ENCODE measurements around the gene MYRIP. TPM values are rescaled to one million over a fixed set of nuclear protein-coding genes. Genes with fewer than 3 reads are reported as not detected.
"Not testable (repeated sequence)": the region's sequence is repeated elsewhere in the genome, so short reads cannot be mapped to it uniquely, and the experiment has no call there.

The MYRIP gene
- total RNA-seq, 1 experiment from 2014 or later, result 0.44 TPM

DNA sequence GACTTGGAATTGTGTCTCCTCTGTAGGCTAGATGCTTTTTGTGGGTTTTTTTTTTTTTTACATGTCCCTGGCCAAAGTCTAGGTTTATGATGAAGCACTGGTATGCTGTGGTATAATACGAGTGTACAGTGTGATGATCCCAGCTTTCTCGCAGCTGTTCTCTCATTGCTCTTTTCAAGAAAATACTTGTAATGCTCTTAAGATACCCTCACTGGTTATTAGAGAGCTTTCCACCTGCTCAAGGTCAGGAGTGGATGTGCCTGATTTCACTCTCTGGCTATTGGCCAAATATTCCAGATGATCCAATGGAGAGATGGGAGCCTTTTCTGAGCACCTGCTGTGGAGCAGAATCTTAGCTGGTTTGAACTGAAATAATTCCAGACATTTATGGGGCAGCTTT lies 215.1 kb downstream of the MYRIP start (continued):
- TF ChIP-seq, protein P1, sequence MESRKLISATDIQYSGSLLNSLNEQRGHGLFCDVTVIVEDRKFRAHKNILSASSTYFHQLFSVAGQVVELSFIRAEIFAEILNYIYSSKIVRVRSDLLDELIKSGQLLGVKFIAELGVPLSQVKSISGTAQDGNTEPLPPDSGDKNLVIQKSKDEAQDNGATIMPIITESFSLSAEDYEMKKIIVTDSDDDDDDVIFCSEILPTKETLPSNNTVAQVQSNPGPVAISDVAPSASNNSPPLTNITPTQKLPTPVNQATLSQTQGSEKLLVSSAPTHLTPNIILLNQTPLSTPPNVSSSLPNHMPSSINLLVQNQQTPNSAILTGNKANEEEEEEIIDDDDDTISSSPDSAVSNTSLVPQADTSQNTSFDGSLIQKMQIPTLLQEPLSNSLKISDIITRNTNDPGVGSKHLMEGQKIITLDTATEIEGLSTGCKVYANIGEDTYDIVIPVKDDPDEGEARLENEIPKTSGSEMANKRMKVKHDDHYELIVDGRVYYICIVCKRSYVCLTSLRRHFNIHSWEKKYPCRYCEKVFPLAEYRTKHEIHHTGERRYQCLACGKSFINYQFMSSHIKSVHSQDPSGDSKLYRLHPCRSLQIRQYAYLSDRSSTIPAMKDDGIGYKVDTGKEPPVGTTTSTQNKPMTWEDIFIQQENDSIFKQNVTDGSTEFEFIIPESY (IDR thresholded peaks at IDR 0.05; ENCODE audit: extremely low read depth, insufficient replicate concordance, low read length), result no peak
- TF ChIP-seq JUND (IDR thresholded peaks at IDR 0.05) (no peak), POLR2AphosphoS5 (IDR thresholded peaks at IDR 0.05; ENCODE audit: low read depth, low read length) (no peak), ZNF274 (IDR thresholded peaks at IDR 0.05; ENCODE audit: low read depth, low read length) (no peak), CBX3 (IDR thresholded peaks at IDR 0.05; ENCODE audit: low read depth) (no peak), EZH2 (IDR thresholded peaks at IDR 0.05) (no peak)
- TF ChIP-seq, protein P2, sequence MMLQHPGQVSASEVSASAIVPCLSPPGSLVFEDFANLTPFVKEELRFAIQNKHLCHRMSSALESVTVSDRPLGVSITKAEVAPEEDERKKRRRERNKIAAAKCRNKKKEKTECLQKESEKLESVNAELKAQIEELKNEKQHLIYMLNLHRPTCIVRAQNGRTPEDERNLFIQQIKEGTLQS (IDR thresholded peaks at IDR 0.05), result no peak

DNA sequence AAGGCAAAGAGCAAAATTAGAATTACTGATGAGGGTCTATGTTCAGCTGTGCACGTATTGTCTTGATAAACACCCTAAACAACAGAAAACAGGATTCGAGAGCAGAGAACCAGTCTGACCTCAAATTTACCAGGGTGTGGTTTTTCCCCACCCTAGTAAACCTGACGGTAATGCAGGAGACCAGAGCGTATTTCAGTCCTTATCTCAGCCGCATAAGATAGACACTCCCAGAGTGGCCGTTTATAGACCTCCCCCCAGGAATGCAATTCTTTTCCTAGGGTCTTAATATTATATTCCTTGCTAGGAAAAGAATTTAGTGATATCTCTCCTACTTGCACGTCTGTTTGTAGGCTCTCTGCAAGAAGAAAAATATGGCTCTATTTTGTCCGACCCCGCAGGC lies 216.5 kb downstream of the MYRIP start:
- POLR2A ChIA-PET; RAD21 ChIA-PET (ENCODE audit: low non-redundant PET in 1 of 2, low total read pairs in 2 of 2, uncharacterized antibody in 2 of 2, unreplicated experiment in 2 of 2); ATAC-seq; H3K27ac ChIP-seq (ENCODE audit: low read depth, low read length); H3K4me2 ChIP-seq (ENCODE audit: low read length); H3K9ac ChIP-seq (ENCODE audit: low read length); H3K4me3 ChIP-seq (replicated peaks in 1 of 2; ENCODE audit: low read depth in 1 of 2, low read length in 2 of 2); BruUV-seq (replicated peaks); H3K4me1 ChIP-seq (ENCODE audit: control insufficient read depth in 1 of 2, insufficient read depth in 2 of 2, low read length in 2 of 2); H3K9me3 ChIP-seq (ENCODE audit: control insufficient read depth in 1 of 2, insufficient read depth in 1 of 2, low read depth in 1 of 2, low read length in 2 of 2); H3K9me2 ChIP-seq (ENCODE audit: insufficient read depth); H3K79me2 ChIP-seq (ENCODE audit: insufficient read depth, low read length); H4K20me1 ChIP-seq (ENCODE audit: insufficient read depth); H2AFZ ChIP-seq (ENCODE audit: low read depth, low read length, poor library complexity, severe bottlenecking); CTCF ChIA-PET; H3K36me3 ChIP-seq (ENCODE audit: control insufficient read depth in 1 of 2, insufficient read depth in 2 of 2, low read length in 2 of 2); H3K27me3 ChIP-seq (ENCODE audit: insufficient read depth, low read length); DNase-seq (ENCODE audit: low read depth, low spot score); intact Hi-C loops (cut with micrococcal nuclease): not testable (repeated sequence)

All from HCT116 (cell line).